Measurements from ENCODE around the gene PRKG1.
"Not testable (repeated sequence)": the region's sequence is repeated elsewhere in the genome, so short reads cannot be mapped to it uniquely, and the experiment has no call there.

PRKG1 gene

DNA sequence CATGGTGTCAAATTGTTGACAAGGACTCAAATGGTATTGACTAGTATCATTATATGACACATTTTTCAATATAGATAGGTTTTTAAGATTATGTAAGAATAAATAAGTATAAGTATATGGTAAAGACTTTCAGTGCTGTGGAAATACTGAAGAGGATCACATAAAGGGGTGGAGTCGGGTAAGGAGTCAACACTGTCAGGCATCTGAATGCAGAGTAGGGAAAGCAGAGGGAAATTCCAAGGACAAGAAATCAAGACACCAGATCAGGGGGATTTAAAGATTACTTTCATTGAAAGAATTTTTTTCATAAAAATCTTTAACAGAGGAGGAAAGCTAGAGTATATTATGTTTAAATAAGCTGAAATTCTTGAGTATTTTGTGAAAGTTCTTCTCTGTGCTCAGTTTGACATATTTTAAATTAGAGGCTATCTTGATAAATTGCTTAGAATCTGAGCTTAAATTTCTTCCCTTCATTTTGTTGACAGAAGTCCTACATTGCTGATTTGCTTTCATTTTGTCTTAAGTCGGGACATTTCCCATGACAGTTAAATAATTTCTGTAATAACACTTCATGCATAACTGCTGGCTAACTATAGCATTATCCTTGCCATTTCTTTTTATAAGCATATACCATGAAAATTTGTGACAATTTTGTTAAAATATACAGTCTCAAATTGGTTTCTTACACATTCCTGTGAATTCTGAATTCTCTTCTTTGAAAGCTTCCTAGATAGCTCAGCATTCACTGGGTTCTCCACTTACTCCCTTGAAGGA lies 244.3 kb downstream of the PRKG1 start:
- FAIRE-seq (no peak), DNase-seq (ENCODE audit: insufficient read length) (no peak)
- TF ChIP-seq POLR2AphosphoS5 (IDR thresholded peaks at IDR 0.05; ENCODE audit: low read depth, low read length) (no peak), POLR2A (IDR thresholded peaks at IDR 0.05; ENCODE audit: low read depth, low read length) (no peak), TAF1 (IDR thresholded peaks at IDR 0.05; ENCODE audit: borderline replicate concordance, low read depth, low read length) (no peak)

- DNase-seq (ENCODE audit: insufficient read length) (no peak), FAIRE-seq (no peak)
- TF ChIP-seq POLR2AphosphoS5 (IDR thresholded peaks at IDR 0.05; ENCODE audit: low read depth, low read length) = no peak
- TF ChIP-seq TAF1 (IDR thresholded peaks at IDR 0.05; ENCODE audit: borderline replicate concordance, low read depth, low read length) = no peak
- no peak for TF ChIP-seq POLR2A (IDR thresholded peaks at IDR 0.05; ENCODE audit: low read depth, low read length)
These were observed 244.8 kb downstream of the PRKG1 start for GRCh38 chr10:51319173-51319435.

DNA sequence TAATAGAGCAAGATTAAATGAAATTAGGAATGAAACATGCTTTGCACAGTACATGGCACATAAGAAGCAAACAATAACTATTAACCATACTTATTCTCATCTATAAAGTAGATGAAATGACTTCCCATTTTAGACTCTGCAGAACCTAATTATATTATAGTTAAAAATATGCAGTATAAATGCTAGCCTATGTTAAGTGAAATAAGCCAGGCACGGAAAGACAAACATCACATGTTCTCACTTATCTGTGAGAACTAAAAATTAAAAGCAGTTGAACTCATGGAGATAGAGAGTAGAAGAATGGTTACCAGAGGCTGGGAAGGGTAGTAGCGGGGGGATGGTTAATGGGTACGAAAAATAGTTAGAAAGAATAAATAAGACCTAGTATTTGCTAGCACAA lies 247.0 kb downstream of the PRKG1 start:
- TF ChIP-seq TAF1 (IDR thresholded peaks at IDR 0.05; ENCODE audit: borderline replicate concordance, low read depth, low read length) = no peak
- no peak for TF ChIP-seq POLR2AphosphoS5 (IDR thresholded peaks at IDR 0.05; ENCODE audit: low read depth, low read length)
- no peak for TF ChIP-seq POLR2A (IDR thresholded peaks at IDR 0.05; ENCODE audit: low read depth, low read length)
- FAIRE-seq (no peak), DNase-seq (ENCODE audit: insufficient read length) (no peak)

DNA sequence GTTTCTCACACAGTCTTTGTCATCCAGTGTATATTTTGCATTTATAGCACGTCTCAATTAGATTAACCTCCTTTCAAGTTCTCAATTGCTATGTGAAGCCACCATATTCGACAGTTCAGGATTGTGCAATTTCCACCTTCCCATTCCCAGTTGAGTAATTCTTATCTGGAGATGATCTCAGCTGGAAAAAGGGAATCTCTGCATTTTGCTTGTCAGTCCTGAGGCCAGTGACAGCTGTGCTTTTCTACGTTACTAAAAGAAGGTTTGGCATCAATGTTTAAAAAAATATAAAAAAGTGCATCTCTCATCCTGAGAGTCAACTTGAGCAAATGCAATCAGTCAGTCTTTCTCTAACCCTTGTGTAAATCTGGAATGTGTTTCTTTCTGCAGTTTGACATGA lies 247.7 kb downstream of the PRKG1 start:
- no peak for DNase-seq (ENCODE audit: insufficient read length)
- no peak for FAIRE-seq
- TF ChIP-seq POLR2AphosphoS5 (IDR thresholded peaks at IDR 0.05; ENCODE audit: low read depth, low read length) (no peak), TAF1 (IDR thresholded peaks at IDR 0.05; ENCODE audit: borderline replicate concordance, low read depth, low read length) (no peak), POLR2A (IDR thresholded peaks at IDR 0.05; ENCODE audit: low read depth, low read length) (no peak)

DNA sequence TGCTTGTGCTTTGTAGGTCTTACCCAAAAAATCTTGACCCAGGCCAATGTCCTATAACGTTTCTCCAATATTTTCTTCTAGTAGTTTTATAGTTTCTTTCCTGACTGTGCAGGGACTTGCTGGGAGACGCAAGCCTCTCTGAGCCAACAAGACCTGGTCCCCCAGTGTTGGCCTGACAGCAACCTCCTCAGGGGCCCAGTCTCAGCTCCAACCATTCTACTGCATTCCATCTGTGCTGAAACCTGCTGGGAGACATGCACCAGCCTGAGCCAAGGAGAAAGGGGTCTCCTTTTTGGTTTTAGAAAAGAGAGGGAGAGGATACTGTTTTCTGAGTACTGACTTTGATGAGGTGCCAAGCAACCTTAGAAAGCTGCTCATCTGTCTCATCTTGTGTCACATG lies 251.4 kb downstream of the PRKG1 start:
- TF ChIP-seq TAF1 (IDR thresholded peaks at IDR 0.05; ENCODE audit: borderline replicate concordance, low read depth, low read length) (no peak), POLR2AphosphoS5 (IDR thresholded peaks at IDR 0.05; ENCODE audit: low read depth, low read length) (no peak), POLR2A (IDR thresholded peaks at IDR 0.05; ENCODE audit: low read depth, low read length) (no peak)
- FAIRE-seq (no peak), DNase-seq (ENCODE audit: insufficient read length) (no peak)

DNA sequence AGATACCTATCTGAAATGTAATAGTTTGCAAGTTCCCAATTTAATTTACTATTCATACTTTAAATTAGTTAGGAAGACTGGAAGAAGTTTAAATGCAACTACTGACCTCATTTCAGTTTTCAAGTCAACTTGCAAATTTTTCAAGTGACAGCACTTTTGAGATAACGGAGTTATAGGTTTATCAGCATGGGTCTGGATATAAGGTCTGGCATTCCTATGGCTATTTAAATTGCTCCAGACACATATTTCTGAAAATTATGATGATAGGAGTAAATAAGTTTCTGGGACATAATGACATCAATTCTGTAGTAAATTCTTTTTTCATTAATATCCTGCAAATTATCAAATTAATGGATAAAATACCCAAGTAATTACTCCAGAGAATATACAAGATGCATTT lies 251.9 kb downstream of the PRKG1 start:
- no peak for TF ChIP-seq TAF1 (IDR thresholded peaks at IDR 0.05; ENCODE audit: borderline replicate concordance, low read depth, low read length)
- no peak for TF ChIP-seq POLR2AphosphoS5 (IDR thresholded peaks at IDR 0.05; ENCODE audit: low read depth, low read length)
- no peak for TF ChIP-seq POLR2A (IDR thresholded peaks at IDR 0.05; ENCODE audit: low read depth, low read length)
- FAIRE-seq = no peak
- no peak for DNase-seq (ENCODE audit: insufficient read length)

GRCh38 chr10:51327432-51327831 lies 253.1 kb downstream of the PRKG1 start:
- TF ChIP-seq POLR2AphosphoS5 (IDR thresholded peaks at IDR 0.05; ENCODE audit: low read depth, low read length) = no peak
- TF ChIP-seq POLR2A (IDR thresholded peaks at IDR 0.05; ENCODE audit: low read depth, low read length) = no peak
- TF ChIP-seq TAF1 (IDR thresholded peaks at IDR 0.05; ENCODE audit: borderline replicate concordance, low read depth, low read length) = no peak
- FAIRE-seq (no peak), DNase-seq (ENCODE audit: insufficient read length) (no peak)

- no peak for TF ChIP-seq POLR2AphosphoS5 (IDR thresholded peaks at IDR 0.05; ENCODE audit: low read depth, low read length)
- TF ChIP-seq POLR2A (IDR thresholded peaks at IDR 0.05; ENCODE audit: low read depth, low read length) = no peak
- no peak for TF ChIP-seq TAF1 (IDR thresholded peaks at IDR 0.05; ENCODE audit: borderline replicate concordance, low read depth, low read length)
- FAIRE-seq (no peak), DNase-seq (ENCODE audit: insufficient read length) (no peak)
These were observed 266.1 kb downstream of the PRKG1 start for GRCh38 chr10:51340366-51340765.

- FAIRE-seq = no peak
- DNase-seq (ENCODE audit: insufficient read length) = no peak
- TF ChIP-seq POLR2AphosphoS5 (IDR thresholded peaks at IDR 0.05; ENCODE audit: low read depth, low read length) (no peak), TAF1 (IDR thresholded peaks at IDR 0.05; ENCODE audit: borderline replicate concordance, low read depth, low read length) (no peak), POLR2A (IDR thresholded peaks at IDR 0.05; ENCODE audit: low read depth, low read length) (no peak)
These were observed 266.7 kb downstream of the PRKG1 start for GRCh38 chr10:51340845-51341610.

DNA sequence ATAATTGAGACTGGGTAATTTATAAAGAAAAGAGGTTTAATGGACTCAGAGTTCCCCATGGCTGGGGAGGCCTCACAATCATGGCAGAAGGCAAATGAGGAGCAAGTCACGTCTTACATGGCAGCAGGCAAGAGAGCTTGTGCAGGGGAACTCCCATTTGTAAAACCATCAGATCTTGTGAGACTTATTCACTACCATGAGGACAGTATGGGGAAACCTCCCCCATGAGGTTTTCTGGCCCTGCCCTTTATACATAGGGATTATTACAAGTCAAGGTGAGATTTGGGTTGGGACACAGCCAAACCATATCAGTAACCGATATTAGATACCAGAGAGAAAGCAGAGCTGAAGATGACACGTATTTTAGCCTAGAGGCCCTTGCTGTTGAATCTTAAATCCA lies 267.5 kb downstream of the PRKG1 start:
- not testable (repeated sequence) for DNase-seq (ENCODE audit: insufficient read length); FAIRE-seq

DNA sequence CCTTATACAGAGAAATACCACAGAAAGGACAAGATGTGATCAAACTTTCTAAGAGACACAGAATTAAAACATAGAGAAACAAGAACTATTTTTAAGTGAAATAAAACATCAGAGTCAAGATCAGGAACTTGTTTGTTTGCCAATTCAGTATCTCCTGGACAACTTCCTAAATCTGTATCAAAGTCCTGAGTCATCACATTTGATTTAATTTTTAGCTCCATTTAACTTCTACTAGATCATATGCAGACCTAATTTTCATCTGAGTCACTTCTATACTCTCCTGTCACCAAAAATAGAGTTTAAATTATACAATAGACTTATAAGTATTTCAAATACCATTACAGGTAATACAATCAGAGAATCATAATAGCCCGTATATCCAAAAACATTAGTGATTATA lies 268.1 kb downstream of the PRKG1 start:
- FAIRE-seq = no peak
- TF ChIP-seq POLR2A (IDR thresholded peaks at IDR 0.05; ENCODE audit: low read depth, low read length) (no peak), TAF1 (IDR thresholded peaks at IDR 0.05; ENCODE audit: borderline replicate concordance, low read depth, low read length) (no peak), POLR2AphosphoS5 (IDR thresholded peaks at IDR 0.05; ENCODE audit: low read depth, low read length) (no peak)
- no peak for DNase-seq (ENCODE audit: insufficient read length)

DNA sequence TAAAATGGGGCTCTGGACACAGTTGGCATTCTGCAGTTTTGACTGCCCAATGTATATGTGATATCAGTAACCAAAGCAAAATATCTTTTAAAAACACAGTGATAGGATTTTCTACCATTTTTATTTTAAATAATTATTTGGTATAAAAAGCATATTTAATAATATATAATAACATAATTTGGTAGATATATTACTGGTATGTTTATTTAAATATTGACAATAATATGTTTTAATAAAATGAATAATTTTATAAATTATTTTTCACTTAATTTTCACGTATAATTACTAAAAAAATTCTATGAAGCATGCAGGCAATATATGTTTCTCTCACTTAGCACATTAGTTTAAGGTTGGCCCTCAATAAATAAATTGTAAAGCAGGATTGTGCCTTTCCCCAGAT lies 269.1 kb downstream of the PRKG1 start:
- TF ChIP-seq POLR2AphosphoS5 (IDR thresholded peaks at IDR 0.05; ENCODE audit: low read depth, low read length) (no peak), TAF1 (IDR thresholded peaks at IDR 0.05; ENCODE audit: borderline replicate concordance, low read depth, low read length) (no peak), POLR2A (IDR thresholded peaks at IDR 0.05; ENCODE audit: low read depth, low read length) (no peak)
- DNase-seq (ENCODE audit: insufficient read length) (no peak), FAIRE-seq (no peak)
